HG03097 (cell line): ENCODE measurements around the gene GSE1.

ENCODE experiments used
- ATAC-seq: cut with Tn5 transposase; IDR thresholded peaks from one replicate; pipeline ENCODE4 v1.9.1; 2021; ENCODE audit not compliant: unreplicated experiment, low FRiP score

Gene GSE1

DNA sequence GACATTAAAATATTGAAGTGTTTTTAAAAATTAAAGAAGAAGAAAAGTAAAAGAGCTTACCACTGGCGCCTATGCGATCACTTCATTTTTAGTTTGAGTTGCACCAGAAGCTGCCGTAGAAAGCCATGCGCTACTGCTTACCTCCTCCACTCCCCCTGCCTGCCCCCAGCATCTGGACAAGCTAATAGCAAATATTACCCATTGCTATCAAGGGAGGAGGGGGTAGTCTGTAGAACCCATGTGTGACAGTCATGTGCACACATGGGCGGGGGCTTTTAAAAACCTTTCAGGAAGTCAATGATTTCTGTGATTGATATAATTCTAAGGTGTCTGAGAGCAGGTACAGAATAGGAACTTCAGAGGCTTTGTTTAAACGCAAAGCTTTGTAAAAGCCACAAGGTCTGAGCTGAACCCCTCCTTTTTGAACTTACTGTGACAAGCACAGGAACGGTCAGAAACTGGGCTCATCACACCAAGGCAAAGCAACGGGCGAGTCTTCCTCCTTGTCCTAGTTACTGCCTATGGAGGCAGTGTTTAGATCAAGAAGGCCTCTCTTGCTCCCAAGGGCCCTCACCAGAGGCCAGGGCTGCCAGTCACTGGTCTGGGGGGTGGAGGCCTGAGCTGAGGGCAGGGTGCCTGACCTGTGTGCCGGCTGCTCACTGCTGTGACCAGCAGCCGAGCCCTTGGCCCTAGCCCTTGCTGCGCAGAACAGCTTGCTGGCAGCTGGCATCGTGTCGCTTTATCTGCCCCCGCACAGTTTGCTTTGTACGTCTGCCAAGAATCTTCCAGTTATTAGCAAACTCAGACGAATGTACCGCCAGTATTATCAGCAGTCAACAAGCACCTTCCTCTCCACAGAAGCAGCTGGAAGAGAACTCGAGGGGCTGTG lies 60.7 kb downstream of the GSE1 start:
- ATAC-seq = no peak

DNA sequence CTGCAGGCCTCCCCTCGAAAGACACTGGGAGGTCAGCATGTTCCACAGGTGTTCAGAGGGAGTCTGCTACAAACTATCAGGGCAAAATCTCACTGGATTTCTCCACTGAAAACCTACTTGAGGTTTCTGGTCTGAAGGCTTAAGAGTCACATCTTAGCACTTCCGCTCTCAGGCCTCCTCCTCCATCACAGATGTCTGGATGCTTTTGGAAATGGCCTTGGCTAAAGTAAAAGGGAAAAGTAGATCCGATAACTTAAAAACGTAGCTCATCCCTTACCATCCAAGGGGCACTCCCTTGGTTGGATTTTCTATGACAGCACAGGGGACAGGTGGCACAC lies 61.3 kb downstream of the GSE1 start:
- no peak for ATAC-seq

- ATAC-seq = no peak
These were observed 61.7 kb downstream of the GSE1 start for GRCh38 chr16:85674828-85675227.

- no peak for ATAC-seq
These were observed 62.2 kb downstream of the GSE1 start for GRCh38 chr16:85675251-85675874.

DNA sequence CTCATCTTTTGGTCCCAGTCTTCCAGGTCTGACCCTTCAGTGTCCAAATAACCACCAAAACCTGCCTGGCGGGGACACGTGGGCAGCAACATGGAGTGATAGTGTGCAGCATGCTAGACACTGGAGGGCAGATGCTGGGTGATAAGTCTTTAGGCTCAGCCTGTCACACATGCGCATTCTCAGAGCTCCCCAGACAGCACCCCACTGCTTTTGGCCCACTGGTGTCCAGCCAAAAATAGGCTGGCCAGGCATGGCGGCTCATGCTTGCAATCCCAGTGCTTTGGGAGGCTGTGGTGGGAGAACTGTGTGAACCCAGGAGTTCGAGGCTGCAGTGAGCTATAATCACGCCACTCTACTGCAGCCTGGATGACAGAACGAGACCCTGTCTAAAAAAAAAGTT lies 63.3 kb downstream of the GSE1 start:
- ATAC-seq = no peak

DNA sequence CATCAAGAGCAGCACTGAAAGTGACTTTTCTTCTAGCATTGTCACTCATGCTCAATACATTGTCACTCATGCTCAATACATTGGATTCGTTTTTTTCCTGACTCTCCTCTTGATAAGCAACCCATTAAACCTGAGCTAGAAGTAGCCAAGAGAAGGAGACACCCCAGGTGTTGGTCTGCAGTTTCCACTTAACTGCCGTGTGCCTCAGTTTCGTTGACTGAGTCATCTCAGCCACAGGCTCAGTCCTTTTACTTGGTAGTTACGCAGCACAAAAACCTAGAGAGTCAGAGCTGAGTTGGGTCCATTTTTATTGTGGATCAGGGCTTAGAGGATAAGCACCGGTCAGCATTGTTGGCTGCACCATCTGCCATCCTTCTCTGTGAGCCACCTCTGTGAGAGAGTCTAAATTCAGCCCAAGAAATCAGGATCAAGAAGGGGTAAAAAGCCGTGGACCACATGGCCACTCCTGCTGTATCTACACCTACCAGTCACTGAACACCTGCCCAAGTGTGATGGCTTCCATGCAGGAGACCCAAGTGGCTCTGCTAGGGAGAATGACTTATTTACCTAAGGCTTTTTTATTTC lies 64.4 kb downstream of the GSE1 start:
- no peak for ATAC-seq

- no peak for ATAC-seq
These were observed 64.9 kb downstream of the GSE1 start for GRCh38 chr16:85678016-85678415.

DNA sequence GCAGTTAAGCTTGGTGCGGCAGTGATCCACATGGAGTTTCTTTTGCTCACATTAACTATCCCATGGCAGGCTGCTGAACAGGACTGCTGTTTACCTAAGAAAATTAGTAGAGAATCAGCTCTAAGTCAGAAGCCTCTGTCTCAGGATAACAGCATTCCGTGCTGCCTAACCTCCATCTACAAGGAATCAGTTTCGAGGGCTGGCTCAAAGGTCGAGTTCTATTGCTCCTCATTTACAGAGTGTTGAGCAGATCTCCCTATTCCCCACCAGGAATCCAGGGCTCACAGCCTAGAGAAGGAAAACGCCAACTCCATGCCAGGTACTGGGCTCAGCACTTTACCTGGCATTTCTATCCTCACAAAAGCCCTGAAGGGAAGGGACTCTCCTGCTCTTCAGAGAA lies 65.7 kb downstream of the GSE1 start:
- ATAC-seq = no peak

DNA sequence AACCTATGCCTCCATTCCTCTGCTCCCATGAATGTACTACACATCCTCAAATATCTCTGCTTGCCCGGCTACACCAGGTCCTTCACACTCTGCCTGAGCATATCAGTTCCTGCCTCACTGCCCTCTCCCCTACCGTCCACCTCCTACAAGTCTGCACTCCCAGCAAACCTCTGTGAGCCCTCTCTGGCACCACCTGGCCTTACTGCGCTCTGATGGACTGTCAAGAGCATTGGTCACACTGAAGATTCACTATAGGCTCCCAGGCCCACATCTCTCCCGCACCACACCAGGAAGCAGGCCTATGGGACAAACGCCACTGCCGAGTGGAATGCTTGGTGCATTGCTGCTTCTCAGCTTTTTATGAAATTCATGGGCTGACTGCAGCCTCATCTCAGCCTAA lies 66.7 kb downstream of the GSE1 start:
- ATAC-seq = no peak

GRCh38 chr16:85680352-85680944 lies 67.3 kb downstream of the GSE1 start:
- no peak for ATAC-seq

- ATAC-seq = no peak
These were observed 68.1 kb downstream of the GSE1 start for GRCh38 chr16:85681255-85681654.

GRCh38 chr16:85682516-85682915 lies 69.4 kb downstream of the GSE1 start:
- no peak for ATAC-seq

GRCh38 chr16:85683363-85683762 lies 70.2 kb downstream of the GSE1 start:
- ATAC-seq = no peak

DNA sequence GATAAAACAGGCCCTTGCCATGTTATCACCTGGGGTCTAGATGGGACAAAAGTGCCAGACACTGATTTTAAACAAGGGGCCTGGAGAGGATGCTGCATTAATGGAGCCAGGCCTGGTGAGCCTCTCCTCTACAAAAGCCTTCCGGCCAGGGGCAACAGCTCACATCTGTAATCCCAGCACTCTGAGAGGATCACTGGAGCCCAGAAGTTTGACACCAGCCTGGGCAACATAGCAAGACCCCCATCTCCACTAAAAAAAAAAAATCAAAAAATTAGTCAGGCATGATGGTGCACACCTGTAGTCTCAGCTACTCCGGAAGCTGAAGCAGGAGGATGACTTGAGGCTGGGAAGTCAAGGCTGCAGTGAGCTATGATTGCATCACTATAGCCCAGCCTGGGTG lies 72.1 kb downstream of the GSE1 start:
- no peak for ATAC-seq

- ATAC-seq = no peak
These were observed 73.9 kb downstream of the GSE1 start for GRCh38 chr16:85686912-85687591.

DNA sequence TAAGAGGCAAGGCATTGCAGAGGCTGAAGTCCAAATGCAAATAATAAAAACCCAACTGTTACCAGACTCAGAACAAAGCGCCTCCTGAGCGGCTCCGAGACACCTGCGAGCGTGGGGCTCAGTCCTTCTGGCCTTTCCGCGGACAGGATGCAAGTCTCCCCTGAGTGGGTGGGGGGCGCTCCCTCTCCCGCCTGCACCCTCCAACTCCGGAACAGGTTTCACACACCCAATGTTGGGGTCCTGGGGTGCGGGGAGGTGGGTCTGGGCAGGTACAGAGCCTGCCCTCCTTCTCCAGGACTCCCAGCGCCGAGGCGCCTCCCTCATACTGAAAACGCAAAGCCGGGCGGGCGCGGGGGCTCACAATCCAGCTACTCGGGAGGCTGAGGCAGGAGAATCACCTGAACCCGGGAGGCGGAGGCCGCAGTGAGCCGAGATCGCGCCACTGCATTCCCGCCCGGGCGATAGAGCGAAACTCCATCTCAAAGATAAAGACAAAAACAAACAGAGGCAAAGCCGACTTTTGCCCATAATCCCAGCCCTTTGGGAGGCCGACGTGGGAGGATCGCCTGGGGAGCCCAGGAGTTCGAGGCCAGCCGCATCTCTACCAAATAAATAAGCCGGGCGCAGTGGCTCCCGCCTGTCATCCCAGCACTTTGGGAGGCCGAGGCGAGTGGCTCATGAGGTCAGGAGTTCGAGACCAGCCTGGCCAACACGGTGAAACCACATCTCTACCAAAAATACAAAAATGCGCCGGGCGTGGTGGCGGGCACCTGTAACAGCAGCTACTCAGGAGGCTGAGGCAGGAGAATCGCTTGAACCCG lies 74.7 kb downstream of the GSE1 start:
- no peak for ATAC-seq

GRCh38 chr16:85688586-85689284 lies 75.6 kb downstream of the GSE1 start, which contains the start of gene GINS2:
Gene GINS2 (minus strand): TSS chr16:85688954. CDS start chr16:85688898, 56 bp downstream.
- peak; percentile 89 for ATAC-seq

GRCh38 chr16:85689285-85689949 lies 76.3 kb downstream of the GSE1 start:
- ATAC-seq = no peak

- no peak for ATAC-seq
These were observed 76.8 kb downstream of the GSE1 start for GRCh38 chr16:85689950-85690320.
